ENCODE results near the gene SLC25A11.

DNA sequence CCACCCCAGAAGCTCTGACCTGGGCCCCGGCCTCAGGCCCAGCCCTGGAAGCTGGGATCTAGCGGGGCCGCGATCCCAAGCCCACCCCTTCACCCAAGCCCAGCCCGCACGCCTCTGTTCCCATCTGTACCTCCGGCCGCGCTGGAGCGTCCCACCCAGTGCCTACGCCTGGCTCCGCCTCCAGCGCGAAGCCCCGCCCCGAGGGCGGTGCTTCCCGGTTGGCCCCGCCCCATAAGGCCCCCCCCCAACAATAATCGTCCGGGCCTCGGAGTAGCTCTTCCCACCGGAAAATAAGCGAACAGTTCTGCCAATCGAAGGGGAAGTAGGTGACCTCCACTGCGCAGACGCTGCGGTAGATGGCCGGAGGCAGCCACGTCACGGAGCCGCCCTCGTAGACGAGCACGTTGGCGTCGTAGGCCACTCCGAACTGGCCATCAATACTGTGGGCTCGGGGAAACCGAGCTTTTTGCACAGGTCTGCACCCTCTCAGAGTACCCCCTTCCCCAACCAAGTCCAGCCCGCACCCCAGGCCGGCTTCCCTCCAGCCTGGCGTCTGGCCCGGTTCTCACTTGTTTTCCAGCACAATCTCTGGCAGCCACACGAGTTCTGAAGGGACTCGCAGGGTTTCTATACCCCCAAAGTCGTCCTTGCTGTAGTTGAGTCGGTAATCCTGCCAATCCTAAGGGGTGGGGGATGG is 38.0 kb downstream of the SLC25A11 start:
- no peak for TF ChIP-seq GATA2 (IDR thresholded peaks at IDR 0.05; ENCODE audit: low read depth, low read length)
- no peak for TF ChIP-seq GATA3 (IDR thresholded peaks at IDR 0.05; ENCODE audit: low read depth, low read length)
